T-cell (primary cell): ENCODE measurements around the gene ATE1. TPM values are rescaled to one million over a fixed set of nuclear protein-coding genes. Genes with fewer than 3 reads are reported as not detected.

Source experiments
- ATAC-seq, 4 experiments: fragments of 200-7000 bp in 3 of 4; fragments of 150-1000 bp in 1 of 4; cut with Tn5 transposase; replicated peaks in 1 of 4; 1 replicate in 3 of 4; 2 replicates in 1 of 4; pipeline ENCODE4 v1.10.0; 2021; ENCODE audit warnings: moderate library complexity in 3 of 4, mild to moderate bottlenecking in 2 of 4, moderate number of reproducible peaks in 1 of 4
- CTCF ChIA-PET, 2 donors: fragments of 300-600 bp; sonication (Branson Sonifier 250); formaldehyde crosslinking; loops; one replicate each; lab custom pipeline; 2022; ENCODE audit warnings: antibody characterized with exemption in 2 of 2; lab: Charles Lee
- POLR2A ChIA-PET, 2 donors: fragments of 300-600 bp; sonication (Branson Sonifier 250); formaldehyde crosslinking; loops; one replicate each; lab custom pipeline; 2022; ENCODE audit warnings: antibody characterized with exemption in 2 of 2; lab: Charles Lee
- DNase-seq, 35 experiments: peaks; one replicate each; pipeline versions ENCODE4 v3.0.0 to v3.0.0-alpha.2; 2013 to 2023
- H3K27ac ChIP-seq: one replicate; pipeline ENCODE4 v1.5.1; 2013; ENCODE audit warnings: low read length
- H3K27me3 ChIP-seq, 2 experiments: replicated peaks in 1 of 2; 1 replicate in 1 of 2; 2 replicates in 1 of 2; pipeline versions ENCODE4 v1.6.1 to v1.7.0; 2013; ENCODE audit warnings: low read length in 1 of 2, mixed read lengths in 1 of 2; ENCODE audit not compliant: control insufficient read depth in 2 of 2, insufficient read depth in 2 of 2; ENCODE audit errors: extremely low read depth in 1 of 2
- H3K36me3 ChIP-seq, 2 donors: 1 replicate in 1 of 2; 2 replicates in 1 of 2; pipeline versions ENCODE4 v1.6.1 to v1.7.0; 2013; ENCODE audit warnings: low read length in 1 of 2; ENCODE audit not compliant: control insufficient read depth in 2 of 2, insufficient read depth in 1 of 2; ENCODE audit errors: extremely low read depth in 1 of 2
- H3K4me1 ChIP-seq, 2 experiments: 1 replicate in 1 of 2; 2 replicates in 1 of 2; pipeline versions ENCODE4 v1.6.1 to v1.7.0; 2013; ENCODE audit warnings: low read length in 2 of 2, mixed read lengths in 1 of 2; ENCODE audit not compliant: insufficient read depth in 2 of 2, control insufficient read depth in 1 of 2; ENCODE audit errors: extremely low read depth in 1 of 2
- H3K4me3 ChIP-seq, 2 donors: 1 replicate in 1 of 2; 2 replicates in 1 of 2; pipeline versions ENCODE4 v1.5.1 to v1.7.0; 2013; ENCODE audit warnings: mild to moderate bottlenecking in 2 of 2, low read length in 1 of 2, moderate library complexity in 1 of 2; ENCODE audit not compliant: control insufficient read depth in 1 of 2; ENCODE audit errors: extremely low read depth in 1 of 2
- H3K9me3 ChIP-seq: 2 replicates; pipeline ENCODE4 v1.7.0; 2013
- H3K27ac Mint-ChIP-seq, 2 donors: one replicate each; pipeline ENCODE4 v1.8.0; 2020 to 2021; ENCODE audit warnings: mild to moderate bottlenecking in 2 of 2, mixed read lengths in 2 of 2
- H3K27me3 Mint-ChIP-seq, 2 donors: one replicate each; pipeline ENCODE4 v1.8.0; 2021 to 2022; ENCODE audit warnings: mixed read lengths in 2 of 2
- H3K36me3 Mint-ChIP-seq: one replicate; pipeline ENCODE4 v1.8.0; 2021; ENCODE audit warnings: mixed read lengths
- H3K4me1 Mint-ChIP-seq, 3 donors: one replicate each; pipeline ENCODE4 v1.8.0; 2020 to 2022; ENCODE audit warnings: mixed read lengths in 3 of 3, mild to moderate bottlenecking in 1 of 3
- H3K4me3 Mint-ChIP-seq, 3 donors: one replicate each; pipeline ENCODE4 v1.8.0; 2020 to 2022; ENCODE audit warnings: mild to moderate bottlenecking in 3 of 3, mixed read lengths in 3 of 3, moderate library complexity in 3 of 3
- H3K9me3 Mint-ChIP-seq, 3 donors: one replicate each; pipeline ENCODE4 v1.8.0; 2020 to 2022; ENCODE audit warnings: mixed read lengths in 3 of 3
- WGBS: methylation state at CpG from one replicate; pipeline ENCODE4 v1.1.5; 2013; ENCODE audit warnings: missing lambda C conversion rate; ENCODE audit not compliant: insufficient coverage; 5-methylcytosine and 5-hydroxymethylcytosine counted together
- total RNA-seq, 35 experiments: library from RNA in 6 of 35; stranded (reverse) in 6 of 35; fragments of 120-200 nt in 1 of 35; gene quantifications; one replicate each; pipeline versions ENCODE4 v1.2.1 to v1.2.4 and lab custom pipeline; 2013 to 2026

The ATE1 gene
- total RNA-seq, 5 donors from 2014 or later (not counting 1 experiment from before 2014, with no cell fraction given) = 18.6 to 28.9 (median 26.0) TPM

GRCh38 chr10:121949451-121949850 lies 21.6 kb upstream of the ATE1 start:
- H3K9me3 Mint-ChIP-seq = no peaks in the 10 kb centered on the region
- 89% methylated on average over 1 of the region's 3 CpGs for WGBS
- ChIA-PET CTCF (no interaction called here), POLR2A (interaction anchor here in 1 of 2 donors (0.5 kb wide), 1 partner anchor 9 kb away, joined by 6 read pairs; no protein-coding TSS in a partner anchor)
- H3K27me3 ChIP-seq = no peaks in the 10 kb centered on the region
- H3K27ac Mint-ChIP-seq = no peak overlapping the region
- H3K4me3 ChIP-seq = no peak overlapping the region
- peaks cover 8% of the 10 kb centered on the region for H3K36me3 Mint-ChIP-seq
- ATAC-seq (no peak), DNase-seq (no peak)
- H3K36me3 ChIP-seq = no peaks in the 10 kb centered on the region
- H3K27ac ChIP-seq = no peak overlapping the region
- no peaks in the 10 kb centered on the region for H3K4me1 Mint-ChIP-seq
- H3K9me3 ChIP-seq = no peaks in the 10 kb centered on the region
- H3K4me1 ChIP-seq = no peaks in the 10 kb centered on the region
- no peaks in the 10 kb centered on the region for H3K27me3 Mint-ChIP-seq
- H3K4me3 Mint-ChIP-seq = no peak overlapping the region

DNA sequence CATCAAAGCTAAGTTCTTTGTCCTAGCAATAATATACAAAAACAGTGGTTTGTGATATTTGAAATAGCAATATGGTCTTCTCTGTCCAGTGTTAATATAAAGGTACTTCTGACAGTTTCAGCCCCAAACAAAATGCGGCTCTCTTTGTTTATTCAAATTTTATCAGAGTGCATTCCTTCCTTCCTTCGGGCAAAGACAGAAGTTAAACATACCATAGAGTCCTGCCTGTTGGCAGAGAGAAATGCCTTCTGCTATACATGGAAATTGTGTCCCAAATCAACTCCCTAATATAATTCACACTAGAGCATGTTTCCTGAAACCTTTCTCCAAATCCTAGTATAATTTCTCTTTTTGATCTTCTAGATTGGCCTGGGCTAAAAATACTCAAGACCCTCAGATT lies 21.2 kb upstream of the ATE1 start:
- Histone ChIP-seq H3K4me1 (no peaks in the 10 kb centered on the region), H3K9me3 (no peaks in the 10 kb centered on the region), H3K27me3 (no peaks in the 10 kb centered on the region), H3K36me3 (no peaks in the 10 kb centered on the region), H3K4me3 (no peak overlapping the region), H3K27ac (no peak overlapping the region)
- Mint-ChIP-seq H3K4me1 (no peaks in the 10 kb centered on the region), H3K27ac (no peak overlapping the region), H3K36me3 (peaks cover 8% of the 10 kb centered on the region), H3K4me3 (no peak overlapping the region), H3K9me3 (no peaks in the 10 kb centered on the region), H3K27me3 (no peaks in the 10 kb centered on the region)
- POLR2A ChIA-PET = no interaction called here
- CTCF ChIA-PET = no interaction called here
- DNase-seq (no peak), ATAC-seq (no peak)
- 100% methylated on average over 1 of the region's 2 CpGs for WGBS

DNA sequence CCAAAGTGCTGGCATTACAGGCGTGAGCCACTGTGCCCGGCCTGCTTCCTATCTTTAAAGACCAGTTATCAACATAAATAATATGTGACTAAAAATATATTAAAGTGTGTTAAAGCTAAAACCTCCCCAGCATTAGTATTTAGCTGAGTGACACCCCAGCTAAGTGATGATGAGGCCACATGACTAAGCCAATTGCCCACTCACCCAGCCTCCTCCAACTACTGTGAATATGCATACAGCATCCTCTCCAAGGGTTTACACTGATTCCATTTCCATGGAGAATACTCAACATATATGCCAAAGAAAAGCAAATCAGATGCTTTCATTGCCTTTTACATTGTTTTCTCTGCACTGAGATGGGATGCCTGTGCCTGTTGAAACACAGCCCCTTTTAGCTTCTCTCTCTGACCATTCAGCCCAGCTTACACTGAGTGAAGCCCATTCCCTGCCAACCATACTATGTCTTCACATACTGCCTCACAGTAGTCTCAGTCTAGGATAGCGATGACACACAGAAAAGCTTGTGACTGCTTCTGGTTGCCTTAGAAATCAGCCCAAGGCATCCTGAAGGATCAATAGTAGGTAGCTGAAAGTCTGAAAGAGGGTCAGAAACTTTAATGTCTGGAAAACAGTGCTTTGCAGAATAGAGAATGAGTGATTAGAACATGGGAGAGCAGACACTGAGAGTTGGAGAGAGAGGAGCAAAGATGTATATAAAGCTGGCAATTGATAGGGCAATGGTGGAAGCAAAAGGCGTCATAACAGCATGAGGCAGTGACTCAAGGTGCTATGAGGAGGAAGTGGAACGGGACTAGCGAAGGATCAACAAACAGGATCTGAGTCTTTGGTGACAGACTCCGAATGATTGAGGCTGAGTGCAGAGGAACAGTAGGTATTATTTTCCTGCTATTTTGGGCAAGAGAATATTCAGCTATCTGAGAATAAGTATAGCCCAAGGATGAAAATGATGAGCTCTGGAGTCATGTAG lies 19.8 kb upstream of the ATE1 start:
- H3K36me3 ChIP-seq = no peaks in the 10 kb centered on the region
- H3K27ac Mint-ChIP-seq = no peak overlapping the region

GRCh38 chr10:121942749-121943416 lies 15.1 kb upstream of the ATE1 start:
- no peak overlapping the region for H3K4me3 ChIP-seq
- no peaks in the 10 kb centered on the region for H3K36me3 ChIP-seq
- no peaks in the 10 kb centered on the region for H3K4me1 Mint-ChIP-seq
- ChIA-PET POLR2A (no interaction called here), CTCF (no interaction called here)
- H3K9me3 Mint-ChIP-seq = no peaks in the 10 kb centered on the region
- no peak overlapping the region for H3K4me3 Mint-ChIP-seq
- H3K27me3 Mint-ChIP-seq = peaks cover 6 to 16% of the 10 kb centered on the region in 2 donors
- H3K27me3 ChIP-seq = no peaks in the 10 kb centered on the region
- H3K27ac Mint-ChIP-seq = no peak overlapping the region
- no peaks in the 10 kb centered on the region for H3K4me1 ChIP-seq
- H3K9me3 ChIP-seq = no peaks in the 10 kb centered on the region
- no CpG with 5 or more reads among the region's 2 CpGs for WGBS
- no peak for ATAC-seq
- no peak overlapping the region for H3K27ac ChIP-seq
- DNase-seq = no peak
- H3K36me3 Mint-ChIP-seq = peaks cover 5% of the 10 kb centered on the region

More for the DNA sequence above, 19.8 kb upstream of the ATE1 start:
- Histone ChIP-seq H3K4me1 (no peaks in the 10 kb centered on the region), H3K4me3 (no peak overlapping the region), H3K27me3 (no peaks in the 10 kb centered on the region), H3K27ac (no peak overlapping the region), H3K9me3 (no peaks in the 10 kb centered on the region)
- WGBS = 84% methylated on average over 5 of the region's 7 CpGs
- DNase-seq (no peak), ATAC-seq (no peak)
- no peak overlapping the region for H3K4me3 Mint-ChIP-seq
- H3K9me3 Mint-ChIP-seq = no peaks in the 10 kb centered on the region
- H3K4me1 Mint-ChIP-seq = no peaks in the 10 kb centered on the region
- no peaks in the 10 kb centered on the region for H3K27me3 Mint-ChIP-seq
- H3K36me3 Mint-ChIP-seq = peaks cover 5% of the 10 kb centered on the region
- POLR2A ChIA-PET = interaction anchor here in 1 of 2 donors (0.6 kb wide), 1 partner anchor 38 kb away, joined by 3 read pairs; no protein-coding TSS in a partner anchor
- CTCF ChIA-PET = no interaction called here

DNA sequence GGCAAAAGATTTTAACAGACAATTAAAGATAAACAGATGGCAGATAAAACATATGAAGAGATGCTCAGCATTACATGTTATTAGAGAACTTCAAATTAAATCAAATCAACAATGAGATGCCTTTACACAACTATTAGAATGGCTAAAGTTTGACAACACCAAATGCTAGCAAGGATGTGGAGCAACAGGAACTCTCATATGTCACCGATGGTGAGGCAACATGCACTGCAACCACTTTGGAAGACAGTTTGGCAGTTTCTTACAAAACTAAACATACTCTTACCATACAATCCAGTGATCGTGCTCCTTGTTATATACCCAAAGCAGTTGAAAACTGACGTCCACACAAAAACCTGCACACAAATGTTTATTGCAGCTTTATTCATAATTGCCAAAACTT lies 13.7 kb upstream of the ATE1 start:
- Mint-ChIP-seq H3K27me3 (peaks cover 13 to 20% of the 10 kb centered on the region in 2 donors), H3K4me3 (no peak overlapping the region), H3K27ac (no peak overlapping the region), H3K4me1 (no peaks in the 10 kb centered on the region), H3K9me3 (no peaks in the 10 kb centered on the region), H3K36me3 (peaks cover 5% of the 10 kb centered on the region)
- Histone ChIP-seq H3K4me3 (no peak overlapping the region), H3K9me3 (no peaks in the 10 kb centered on the region), H3K4me1 (no peaks in the 10 kb centered on the region), H3K27me3 (peaks cover 0 to 6% of the 10 kb centered on the region in 2 experiments), H3K36me3 (no peaks in the 10 kb centered on the region), H3K27ac (no peak overlapping the region)
- no peak for ATAC-seq
- CTCF ChIA-PET = no interaction called here
- POLR2A ChIA-PET = no interaction called here
- no peak for DNase-seq
- 92% methylated on average over 2 of the region's 3 CpGs for WGBS

DNA sequence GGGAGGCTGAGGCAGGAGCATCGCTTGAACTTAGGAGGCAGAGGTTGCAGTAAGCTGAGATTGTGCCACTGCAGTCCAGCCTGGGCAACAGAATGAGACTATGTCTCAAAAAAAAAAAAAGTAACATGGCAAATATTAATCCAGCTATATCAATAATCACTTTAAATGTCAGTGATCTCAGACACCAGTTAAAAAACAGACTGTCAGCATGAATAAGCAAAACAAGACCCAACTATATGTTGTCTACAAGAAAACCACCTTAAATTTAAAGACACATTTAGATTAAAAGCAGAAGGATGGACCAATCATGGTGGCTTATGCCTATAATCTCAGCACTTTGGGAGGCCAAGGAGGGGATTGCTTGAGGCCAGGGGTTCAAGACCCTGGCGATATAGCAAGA lies 8.5 kb upstream of the ATE1 start:
- DNase-seq = no peak
- Histone ChIP-seq H3K4me3 (no peak overlapping the region), H3K4me1 (no peaks in the 10 kb centered on the region), H3K27me3 (peaks cover 0 to 11% of the 10 kb centered on the region in 2 experiments), H3K36me3 (no peaks in the 10 kb centered on the region), H3K9me3 (no peaks in the 10 kb centered on the region), H3K27ac (no peak overlapping the region)
- ChIA-PET CTCF (no interaction called here), POLR2A (interaction anchor here in 1 of 2 donors (0.6 kb wide), 2 partner anchors 27 to 1066 kb away, joined by 3 to 5 read pairs; no protein-coding TSS in a partner anchor)
- no peak for ATAC-seq
- Mint-ChIP-seq H3K27ac (no peak overlapping the region), H3K36me3 (peaks cover 5% of the 10 kb centered on the region), H3K27me3 (peaks cover 13 to 20% of the 10 kb centered on the region in 2 donors), H3K4me3 (no peak overlapping the region), H3K4me1 (no peaks in the 10 kb centered on the region), H3K9me3 (no peaks in the 10 kb centered on the region)
- 100% methylated on average over 1 of the region's 2 CpGs for WGBS
